ENCODE data around the gene PADI3. TPM values are rescaled to one million over a fixed set of nuclear protein-coding genes. Genes with fewer than 3 reads are reported as not detected.

Gene PADI3
- total RNA-seq, 1 experiment from 2014 or later: 2.5 TPM

GRCh38 chr1:17280436-17280835 is 31.5 kb downstream of the PADI3 start:
- no peak overlapping the region for H2BK5ac ChIP-seq (ENCODE audit: insufficient read length, low read length)
- H4K91ac ChIP-seq (ENCODE audit: insufficient read length, low read depth, low read length): no peak overlapping the region
- H3K14ac ChIP-seq (ENCODE audit: insufficient read depth, low read length): no peak overlapping the region
- no peak overlapping the region for H2BK12ac ChIP-seq (ENCODE audit: insufficient read length, low read depth, low read length)
- no peaks in the 10 kb centered on the region for H3K36me3 Mint-ChIP-seq (ENCODE audit: insufficient read depth in 1 of 3, low read depth in 3 of 3)
- H3K9ac ChIP-seq (ENCODE audit: extremely low read depth, insufficient read length, low read length): no peak overlapping the region
- H3K4ac ChIP-seq (ENCODE audit: low read depth, low read length): no peak overlapping the region
- H2BK120ac ChIP-seq (ENCODE audit: low read depth, low read length, poor library complexity, severe bottlenecking): no peak overlapping the region
- H4K5ac ChIP-seq (ENCODE audit: insufficient read length, low read depth, low read length): no peak overlapping the region
- no peaks in the 10 kb centered on the region for H4K20me1 ChIP-seq (ENCODE audit: control insufficient read depth, insufficient read depth, insufficient read length)
- no peak overlapping the region for H3T11ph ChIP-seq (ENCODE audit: low read length)
- H3K9me3 Mint-ChIP-seq: no peaks in the 10 kb centered on the region
- H2BK20ac ChIP-seq (ENCODE audit: low read depth, low read length, poor library complexity, severe bottlenecking): no peak overlapping the region
- H3K18ac ChIP-seq (ENCODE audit: insufficient read length, low read depth, low read length): no peak overlapping the region
- no peak overlapping the region for H3K56ac ChIP-seq (ENCODE audit: insufficient read length, low read depth, low read length)
- no peaks in the 10 kb centered on the region; the same call in 1 of the 2 replicates for H3K27me3 ChIP-seq (ENCODE audit: insufficient read depth, low read length)
- H3K79me2 ChIP-seq (ENCODE audit: insufficient read depth, low read length): no peaks in the 10 kb centered on the region
- H3K79me1 ChIP-seq (ENCODE audit: insufficient read depth, low read depth, low read length, poor library complexity, severe bottlenecking): no peaks in the 10 kb centered on the region
- peaks cover 0 to 3% of the 10 kb centered on the region in 2 experiments; a peak in 1 of 4 replicates for H3K4me1 Mint-ChIP-seq
- TF ChIP-seq CTCF (conservative IDR thresholded peaks at IDR 0.05): no peak
- H2AK5ac ChIP-seq (ENCODE audit: insufficient read length, low read length): no peak overlapping the region
- H3K27ac Mint-ChIP-seq: no peak overlapping the region
- no CpG with 5 or more reads among the region's 7 CpGs for WGBS (ENCODE audit: extremely low coverage, insufficient read length, low lambda C conversion rate)
- no peak overlapping the region for H3K23ac ChIP-seq (ENCODE audit: insufficient read length, low read depth, low read length)
- no peak overlapping the region for H3K27ac ChIP-seq (ENCODE audit: insufficient read length, low read depth, low read length)
- DNase-seq: no peak
- no peak overlapping the region for H3K4me2 ChIP-seq (ENCODE audit: insufficient read depth, insufficient read length, low read length)
- no peak overlapping the region for H3K4me3 Mint-ChIP-seq
- no peaks in the 10 kb centered on the region for H3K9me3 ChIP-seq (ENCODE audit: control insufficient read depth, low read depth, low read length)
- H2BK15ac ChIP-seq (ENCODE audit: low read depth, low read length): no peak overlapping the region
- H3K4me1 ChIP-seq (ENCODE audit: insufficient read depth, low read length): no peaks in the 10 kb centered on the region
- no peak overlapping the region for H4K8ac ChIP-seq (replicated peaks; ENCODE audit: insufficient read length, low read depth, low read length)
- peaks cover 8% of the 10 kb centered on the region for H3K27me3 Mint-ChIP-seq (ENCODE audit: low read depth)
- H2AFZ ChIP-seq (ENCODE audit: low read length): no peak overlapping the region
- no peaks in the 10 kb centered on the region for H3K23me2 ChIP-seq (ENCODE audit: insufficient read length, low read depth, low read length, poor library complexity, severe bottlenecking)

Measured in H9 (cell line).